GM18907 (cell line): ENCODE data around the gene FAM156B.
"Not testable (repeated sequence)": the region's sequence is repeated elsewhere in the genome, so short reads cannot be mapped to it uniquely, and the experiment has no call there.

ENCODE experiments used
- ATAC-seq: cut with Tn5 transposase; IDR thresholded peaks from one replicate; pipeline ENCODE4 v1.9.1; 2021; ENCODE audit warnings: mild to moderate bottlenecking, moderate library complexity; ENCODE audit not compliant: unreplicated experiment

Gene FAM156B, protein sequence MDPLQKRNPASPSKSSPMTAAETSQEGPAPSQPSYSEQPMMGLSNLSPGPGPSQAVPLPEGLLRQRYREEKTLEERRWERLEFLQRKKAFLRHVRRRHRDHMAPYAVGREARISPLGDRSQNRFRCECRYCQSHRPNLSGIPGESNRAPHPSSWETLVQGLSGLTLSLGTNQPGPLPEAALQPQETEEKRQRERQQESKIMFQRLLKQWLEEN

DNA sequence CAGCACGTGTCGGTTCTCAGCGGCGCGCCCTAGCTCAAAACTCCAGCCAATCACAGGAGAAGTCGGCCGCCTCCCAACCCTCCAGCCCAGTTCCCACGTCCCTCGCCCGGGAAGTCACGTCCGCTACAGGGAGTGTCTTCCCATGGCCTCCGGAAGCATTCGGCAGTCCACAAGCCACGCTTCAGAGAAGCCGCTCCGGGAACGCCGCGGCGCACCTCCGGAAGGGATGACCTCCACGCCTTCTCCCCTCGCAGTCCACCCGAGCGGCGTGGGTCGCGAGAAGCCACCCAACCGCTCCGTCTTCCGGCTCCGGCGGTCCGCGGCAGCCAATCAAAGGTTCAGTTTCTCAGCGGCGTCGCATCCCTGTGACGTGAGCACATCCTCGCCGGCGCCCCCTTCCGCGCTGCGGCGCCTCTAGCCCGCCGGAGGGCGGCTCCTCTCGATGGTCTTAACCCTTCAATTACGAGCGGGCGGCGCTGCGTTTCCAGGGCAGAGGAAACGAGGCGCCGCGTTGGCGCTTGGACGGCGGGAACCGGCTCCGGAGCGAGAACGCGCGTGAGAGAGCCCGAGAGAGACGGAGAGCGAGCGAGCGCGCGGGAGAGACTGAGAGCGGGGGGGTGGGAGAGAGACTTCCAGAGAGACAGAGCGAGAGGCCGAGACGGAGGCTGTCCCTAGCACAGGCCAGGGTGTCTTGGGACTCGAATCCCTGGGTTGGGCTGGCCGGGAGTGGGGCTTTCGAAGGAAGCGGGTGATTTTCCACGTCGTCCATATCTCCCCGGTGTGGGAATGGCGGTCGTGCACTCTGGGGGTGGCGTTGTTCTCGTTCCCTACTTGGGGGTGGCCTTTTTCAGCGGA lies at the start of gene FAM156B:
Gene FAM156B, plus strand, starts transcription at position 476 of the 855 bp plus-strand sequence. CDS start 9,896 bp downstream, outside the sequence.
- ATAC-seq: peak; percentile 85

DNA sequence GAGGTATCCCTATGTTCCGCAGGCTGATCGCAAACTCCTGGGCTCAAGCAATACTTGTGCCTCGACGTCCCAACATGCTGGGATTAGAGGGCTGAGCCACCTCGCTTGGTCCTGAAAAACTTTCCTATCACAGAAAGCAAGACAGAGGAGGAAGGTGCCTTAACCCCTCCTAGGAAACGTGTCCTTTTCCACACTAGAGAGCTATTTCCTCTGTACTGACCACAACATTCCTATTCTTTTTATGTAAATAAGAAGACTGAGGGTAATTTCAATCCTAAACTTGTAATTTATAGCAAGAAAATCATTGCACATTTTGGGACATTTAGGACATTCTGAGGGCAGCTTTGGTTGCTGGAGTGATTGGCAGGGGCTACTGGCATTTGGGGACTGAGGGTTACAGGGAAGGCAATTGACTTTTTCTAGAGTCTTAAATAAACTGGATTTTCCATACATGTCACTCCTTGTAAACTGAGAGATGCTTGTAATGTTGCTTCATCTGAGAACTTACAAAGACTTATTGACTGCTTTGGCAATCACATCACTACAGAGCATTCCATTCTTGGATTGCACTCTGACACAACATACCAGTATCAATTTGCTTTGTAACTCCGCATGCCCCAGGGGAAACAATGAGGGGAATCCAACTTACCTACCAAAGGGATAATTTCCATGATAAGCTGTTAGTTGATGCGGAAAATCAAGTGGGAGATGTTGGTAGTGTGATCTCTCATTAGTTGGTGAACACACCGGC lies 44.8 kb upstream of the FAM156B start:
- no peak for ATAC-seq

DNA sequence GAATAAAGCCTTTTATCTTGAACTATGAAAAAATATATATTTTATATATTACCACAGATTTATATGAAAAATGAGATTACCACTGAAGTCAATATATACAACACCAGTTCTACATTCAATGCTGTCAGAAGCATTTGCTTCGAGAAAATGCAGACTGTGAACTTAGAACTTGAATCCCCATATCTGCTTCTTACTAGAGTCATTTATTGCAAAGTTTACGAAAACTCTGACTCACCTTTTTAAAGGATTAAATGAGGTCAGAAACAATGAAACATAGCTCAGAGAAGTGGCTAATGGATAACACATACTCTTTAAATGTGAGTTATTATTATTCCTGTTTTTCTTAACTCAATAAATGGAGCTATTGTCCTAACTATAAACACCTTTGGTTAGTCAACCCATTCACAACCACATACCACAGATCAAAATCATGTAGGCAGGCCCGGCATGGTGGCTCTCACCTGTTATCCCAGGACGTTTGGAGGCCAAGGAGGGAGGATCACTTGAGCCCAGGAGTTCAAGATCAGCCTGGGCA lies 40.1 kb upstream of the FAM156B start:
- ATAC-seq: not testable (repeated sequence)

DNA sequence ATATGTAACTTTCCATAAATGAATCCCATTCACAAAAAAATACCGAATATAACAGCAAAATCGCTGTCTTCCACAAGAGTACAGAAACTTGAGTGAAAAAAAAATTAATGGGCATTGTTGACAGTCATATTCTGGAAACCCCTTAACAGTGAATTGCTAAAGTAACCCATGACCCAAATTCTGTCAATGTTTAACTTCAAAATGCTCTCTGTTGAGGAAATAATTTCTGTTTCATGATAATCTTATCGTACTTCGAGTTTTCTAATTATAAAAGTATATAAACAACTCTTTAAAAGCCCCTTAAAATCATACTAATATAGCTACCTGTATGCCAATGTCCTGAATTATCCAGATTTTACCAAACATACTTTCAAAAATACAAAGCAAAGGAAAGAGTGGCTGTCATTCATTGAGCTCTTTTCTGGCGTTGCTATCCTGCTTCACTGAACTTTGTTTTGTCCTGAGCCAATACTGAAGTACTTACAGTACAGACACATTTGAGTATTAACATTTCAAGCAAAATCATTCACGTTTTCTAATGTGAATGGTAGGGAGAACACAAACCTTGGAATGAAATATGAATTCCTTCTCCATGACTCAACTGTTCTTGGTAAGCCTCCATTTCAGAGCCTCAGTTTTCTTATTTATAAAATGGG lies 31.7 kb upstream of the FAM156B start:
- no peak for ATAC-seq

DNA sequence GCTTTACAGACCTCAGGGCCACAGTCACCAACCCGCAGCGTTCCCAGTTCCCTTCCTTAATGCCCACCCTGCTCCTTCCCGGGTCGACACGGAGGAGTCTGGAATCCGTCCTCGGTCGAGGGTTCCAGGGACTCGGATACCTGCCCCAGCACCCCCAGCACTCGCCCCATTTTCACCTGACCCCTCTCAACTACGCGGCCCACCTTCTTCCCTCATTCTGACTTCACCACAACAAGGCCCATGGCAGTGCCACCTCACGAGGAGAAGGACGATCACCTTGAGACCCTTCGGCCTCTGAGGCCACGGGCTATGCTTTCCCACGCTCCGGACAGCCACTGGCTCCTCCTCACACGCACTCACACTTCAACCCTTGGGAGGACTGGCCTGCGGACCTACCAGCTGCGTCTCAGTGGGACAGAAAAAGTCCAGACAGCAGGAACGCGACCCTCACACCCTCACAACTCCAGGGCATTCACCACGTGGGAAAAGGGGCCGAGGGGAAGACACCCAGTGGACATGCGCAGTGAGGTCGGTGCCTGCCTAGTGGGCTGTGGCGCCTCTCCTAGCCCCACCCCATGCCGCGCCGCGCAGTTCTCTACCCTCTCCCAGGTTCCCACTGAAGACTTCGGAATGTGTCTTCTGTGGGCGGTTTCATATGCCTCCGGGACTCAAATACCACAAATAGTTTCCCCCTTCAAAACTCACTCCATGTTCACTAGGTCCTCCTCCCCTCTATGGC lies 29.4 kb upstream of the FAM156B start, which contains the start of gene XAGE3:
Gene XAGE3, minus strand, starts transcription at position 474 of the 739 bp plus-strand sequence. CDS start 950 bp downstream, outside the sequence.
- no peak for ATAC-seq

DNA sequence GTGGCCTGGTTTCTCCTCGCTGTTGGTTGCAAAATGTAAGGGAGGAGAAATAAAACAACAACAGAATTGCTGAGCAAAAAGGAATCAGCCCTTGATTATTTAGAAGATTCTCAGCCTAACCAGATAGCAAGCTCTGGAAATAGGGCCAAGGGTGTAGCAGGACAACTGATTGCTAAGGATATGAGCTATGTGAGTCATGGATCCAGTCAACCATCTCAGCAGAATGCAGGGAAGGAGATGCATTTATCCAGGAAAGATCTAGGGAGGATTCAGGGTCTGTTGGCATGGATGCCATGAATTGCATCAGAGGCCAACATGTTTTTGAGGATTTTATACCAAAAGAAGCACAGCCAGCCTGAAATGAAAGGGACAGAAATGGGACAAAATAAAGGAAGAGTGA lies 27.1 kb upstream of the FAM156B start:
- ATAC-seq: no peak

DNA sequence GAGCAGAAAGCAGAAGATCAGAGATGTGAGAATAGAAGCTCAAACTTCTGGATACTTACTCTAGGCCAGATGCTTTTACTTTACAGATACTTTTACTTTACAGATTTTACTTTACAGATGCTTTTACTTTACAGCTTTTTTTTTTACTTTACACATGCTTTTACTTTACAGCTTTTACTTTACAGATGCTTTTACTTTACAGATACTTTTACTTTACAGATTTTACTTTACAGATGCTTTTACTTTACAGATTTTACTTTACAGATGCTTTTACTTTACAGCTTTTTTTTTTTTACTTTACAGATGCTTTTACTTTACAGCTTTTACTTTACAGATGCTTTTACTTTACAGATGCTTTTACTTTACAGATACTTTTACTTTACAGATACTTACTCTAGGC lies 23.3 kb upstream of the FAM156B start:
- ATAC-seq: not testable (repeated sequence)

DNA sequence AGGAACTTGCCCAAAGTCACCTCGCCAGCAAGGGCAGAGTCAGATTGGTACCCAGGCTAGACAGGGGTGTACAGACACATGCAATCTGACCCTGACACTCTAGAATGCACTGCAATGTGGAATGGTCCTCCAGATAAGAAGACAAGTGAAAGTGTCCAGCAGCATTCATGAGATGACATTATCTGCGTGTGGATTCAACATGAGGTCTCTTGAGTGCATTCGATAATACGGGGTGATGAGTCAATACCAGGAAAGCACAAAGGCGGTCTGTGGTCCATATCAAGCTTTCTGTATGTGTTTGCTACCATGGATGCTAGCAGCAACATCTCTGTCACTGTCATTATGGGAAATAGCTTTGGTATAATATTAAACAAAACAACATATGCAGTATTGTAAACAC lies 22.5 kb upstream of the FAM156B start:
- ATAC-seq: no peak

DNA sequence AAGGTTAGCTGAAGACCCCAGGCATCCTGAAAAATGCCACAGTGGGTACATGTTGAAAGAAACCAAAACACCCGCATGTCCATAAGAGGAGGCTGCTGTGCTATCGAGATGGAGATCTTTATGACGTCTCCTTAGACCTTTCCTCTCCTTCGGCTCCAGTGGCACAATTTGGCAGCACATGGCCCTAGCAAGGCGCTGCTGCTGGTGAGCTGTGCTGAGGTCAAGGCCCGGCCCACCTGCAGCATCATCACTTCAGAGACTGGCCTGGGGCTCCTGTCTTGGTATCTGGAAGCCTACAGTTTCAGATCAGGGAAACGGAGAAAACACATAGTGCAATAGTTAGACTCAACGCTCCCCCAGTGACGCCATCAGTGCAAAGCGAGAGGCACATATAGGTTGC lies 21.7 kb upstream of the FAM156B start:
- ATAC-seq: not testable (repeated sequence)

DNA sequence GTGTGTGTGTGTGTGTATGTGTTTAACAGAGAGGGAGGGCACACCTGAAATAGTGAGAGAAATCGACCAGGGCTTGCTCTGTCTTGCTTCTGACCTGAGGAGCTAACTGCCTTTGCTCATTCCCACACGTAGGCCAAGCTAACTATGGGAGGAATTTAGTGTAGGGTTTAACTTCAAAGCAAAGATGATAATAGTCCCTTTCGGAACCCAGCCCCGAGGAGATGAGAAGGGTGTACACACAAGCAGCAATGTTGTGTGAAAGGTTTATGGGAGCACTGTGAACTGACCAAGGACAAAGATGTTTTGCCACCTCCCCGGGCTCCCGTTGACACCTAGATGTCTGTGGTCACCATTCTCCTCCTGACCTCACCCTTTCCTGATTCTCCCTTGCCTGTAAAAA lies 20.7 kb upstream of the FAM156B start:
- not testable (repeated sequence) for ATAC-seq

DNA sequence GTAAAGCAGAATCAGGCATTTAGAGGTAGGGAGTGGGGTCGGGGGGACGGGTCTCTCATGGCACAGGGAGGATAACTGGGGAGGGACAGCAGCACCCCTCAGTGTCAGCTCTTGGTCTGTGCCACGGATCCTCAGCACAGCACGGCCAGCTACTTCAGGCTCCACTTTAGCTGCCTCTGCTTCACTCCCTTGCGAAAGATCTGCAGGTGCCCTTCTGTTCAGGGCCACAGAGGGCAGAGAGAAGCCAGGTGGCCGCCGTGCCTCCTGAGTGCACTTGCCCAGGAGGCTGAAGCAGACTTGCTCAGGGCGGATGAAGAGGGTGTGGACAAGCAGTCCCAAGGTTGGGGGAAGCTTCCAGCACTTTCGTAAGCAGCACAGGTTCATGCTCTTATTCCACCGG lies 9.7 kb upstream of the FAM156B start:
- not testable (repeated sequence) for ATAC-seq

DNA sequence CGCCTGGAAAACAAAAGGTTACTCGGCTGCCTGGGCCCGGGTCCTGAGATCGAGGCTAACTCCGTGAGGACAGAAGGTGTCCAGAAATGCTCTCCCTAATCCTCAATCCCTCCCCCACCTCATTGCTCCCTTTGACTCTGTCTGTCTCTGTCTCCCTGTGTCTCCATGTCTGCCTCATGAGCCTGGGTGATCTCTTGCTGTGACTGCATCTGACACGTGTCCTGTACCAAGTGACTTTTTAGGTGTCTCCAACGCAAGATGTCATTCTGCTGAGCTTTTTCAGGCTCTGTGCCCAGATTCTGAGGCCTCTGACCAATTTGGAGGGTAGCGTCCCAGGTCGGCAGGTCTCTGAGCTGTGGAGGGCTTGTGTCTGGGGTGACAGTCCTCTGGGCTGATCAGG lies 9.0 kb upstream of the FAM156B start:
- ATAC-seq: not testable (repeated sequence)

DNA sequence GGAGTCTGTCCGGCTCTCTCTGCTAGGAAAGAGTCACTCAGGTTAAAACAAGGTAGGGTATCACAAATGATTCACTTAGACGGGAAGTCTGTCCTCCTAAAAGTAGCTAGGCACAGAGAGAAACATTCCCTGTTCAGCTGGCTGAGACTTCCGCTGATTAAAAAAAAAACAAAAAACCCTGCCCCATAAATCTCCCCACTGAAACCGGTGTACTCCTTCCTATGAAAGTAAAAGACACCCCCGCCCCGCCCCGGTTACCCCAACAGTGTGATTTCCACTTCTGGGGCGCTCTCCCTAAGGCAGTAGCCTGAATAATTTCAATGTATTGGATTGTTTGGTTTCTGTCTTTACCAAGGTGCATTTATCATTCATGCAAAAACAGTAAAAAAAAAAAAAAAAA lies 692 bp upstream of the FAM156B start:
- ATAC-seq: peak; percentile 29

DNA sequence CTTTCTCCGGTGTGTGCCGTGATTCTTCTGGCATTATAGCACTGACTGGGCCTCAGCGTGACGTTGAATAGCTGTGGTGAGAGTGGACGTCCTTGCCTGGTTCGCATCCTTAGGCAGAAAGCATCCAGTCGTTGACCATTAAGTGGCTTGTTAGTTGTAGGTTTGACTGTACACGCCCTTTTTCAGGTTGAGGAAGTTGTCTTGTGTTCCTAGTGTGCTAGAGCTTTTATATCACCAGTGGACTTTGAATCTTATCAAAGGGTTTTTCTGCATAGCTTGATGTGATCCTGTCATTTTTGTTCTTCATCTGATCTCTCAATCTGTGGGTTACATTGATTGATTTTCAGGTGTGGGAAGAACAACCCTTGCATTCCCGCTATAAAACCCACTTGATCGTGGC lies 8.4 kb downstream of the FAM156B start:
- ATAC-seq: not testable (repeated sequence)

DNA sequence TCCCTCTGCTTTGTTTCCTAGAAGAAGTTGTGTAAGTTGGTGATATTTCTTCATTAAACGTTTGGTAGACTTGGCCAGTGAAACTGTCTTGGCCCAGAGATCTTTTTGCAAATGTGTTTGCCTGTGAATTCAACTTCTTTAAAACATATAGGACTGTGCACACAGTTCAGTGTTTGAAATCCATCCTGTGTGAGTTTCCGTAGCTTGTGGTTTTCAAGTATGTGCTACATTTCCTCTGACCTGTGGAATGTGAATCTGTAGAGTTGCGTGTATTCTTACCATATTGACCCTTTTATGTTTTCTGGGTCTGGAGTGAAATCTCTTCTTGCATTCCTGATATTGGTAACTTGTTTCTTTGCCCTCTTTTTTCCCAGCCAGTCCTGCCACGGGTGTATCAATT lies 8.9 kb downstream of the FAM156B start:
- not testable (repeated sequence) for ATAC-seq

DNA sequence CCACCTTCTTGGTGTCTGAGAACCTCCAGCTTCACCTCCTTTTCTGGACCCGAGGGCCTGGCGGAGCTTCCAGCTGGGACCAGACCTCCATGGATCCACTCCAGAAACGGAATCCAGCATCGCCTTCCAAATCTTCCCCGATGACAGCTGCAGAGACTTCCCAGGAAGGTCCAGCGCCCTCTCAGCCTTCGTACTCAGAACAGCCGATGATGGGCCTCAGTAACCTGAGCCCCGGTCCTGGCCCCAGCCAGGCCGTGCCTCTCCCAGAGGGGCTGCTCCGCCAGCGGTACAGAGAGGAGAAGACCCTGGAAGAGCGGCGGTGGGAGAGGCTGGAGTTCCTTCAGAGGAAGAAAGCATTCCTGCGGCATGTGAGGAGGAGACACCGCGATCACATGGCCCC lies 10.0 kb downstream of the FAM156B start:
- not testable (repeated sequence) for ATAC-seq

DNA sequence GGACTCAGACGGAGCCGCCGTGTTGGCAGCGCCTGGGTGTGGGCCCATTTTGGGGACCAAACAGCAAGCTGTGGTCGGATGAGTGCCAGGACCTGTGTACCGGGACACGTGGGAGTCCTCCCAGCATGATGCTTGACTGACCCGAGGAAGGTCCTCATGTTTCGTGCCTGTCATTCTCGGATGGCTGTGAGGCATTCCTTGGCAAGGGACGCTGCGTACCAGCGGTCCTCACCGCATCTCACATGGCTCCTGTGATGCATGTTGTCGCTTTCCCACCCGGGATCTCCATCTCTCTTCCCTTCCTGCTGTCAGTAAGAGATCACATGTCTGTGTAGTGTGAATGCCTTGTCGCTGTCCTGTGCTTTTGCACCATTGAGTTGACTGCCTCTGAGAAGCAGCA lies 10.8 kb downstream of the FAM156B start:
- not testable (repeated sequence) for ATAC-seq

DNA sequence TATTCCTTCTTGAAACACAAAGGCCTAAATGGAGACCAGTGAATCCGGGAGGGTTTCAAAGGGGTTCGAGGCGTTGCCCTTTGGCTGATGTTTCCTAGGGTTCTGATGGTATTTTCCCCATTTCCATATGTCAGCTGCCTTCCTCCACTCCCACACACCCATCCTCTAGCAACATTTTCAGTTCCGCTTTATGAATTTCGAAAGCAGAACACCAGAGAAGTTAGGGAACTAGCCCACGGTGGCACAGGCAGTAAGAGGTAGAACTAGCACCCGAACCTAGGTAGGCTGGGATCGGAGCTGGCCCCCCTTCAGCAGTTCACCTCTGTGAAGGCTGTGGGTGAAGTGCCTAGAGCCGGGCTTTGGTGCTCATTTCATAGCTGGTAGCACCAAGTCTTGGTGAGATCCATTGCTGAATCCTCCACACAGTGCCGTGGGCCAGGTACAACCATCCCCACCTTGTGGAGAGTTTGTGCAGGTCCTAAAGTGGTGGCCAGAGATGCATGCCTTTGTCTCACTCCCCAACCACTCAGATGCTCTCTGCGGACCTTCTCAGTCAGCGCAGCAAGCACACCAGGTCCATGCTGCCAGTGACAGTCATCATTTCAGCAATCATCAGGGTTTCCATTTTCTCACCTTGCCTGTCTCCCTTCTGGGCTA lies 12.3 kb downstream of the FAM156B start:
- not testable (repeated sequence) for ATAC-seq

DNA sequence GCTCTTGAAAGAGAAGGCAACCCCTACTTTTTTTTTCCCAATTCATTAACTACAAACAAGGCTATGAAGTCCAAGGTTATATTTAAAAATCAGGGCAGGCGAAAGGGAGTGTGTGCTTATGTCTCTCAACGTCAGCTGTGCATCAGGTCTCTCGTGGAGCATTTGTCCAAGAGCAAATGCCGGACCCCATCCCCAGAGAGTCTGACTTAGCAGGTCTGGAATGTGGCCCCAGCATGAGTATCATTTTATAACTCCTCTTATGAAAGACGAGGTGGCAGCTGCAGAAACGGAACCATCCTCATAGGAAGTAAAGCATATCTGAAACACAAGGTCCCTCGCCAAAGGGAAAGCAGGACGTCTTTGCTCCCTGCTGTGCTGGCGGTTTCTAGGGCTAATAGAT lies 16.6 kb downstream of the FAM156B start:
- not testable (repeated sequence) for ATAC-seq
